Measurements from ENCODE around the gene CAMK1.

CAMK1 gene

DNA sequence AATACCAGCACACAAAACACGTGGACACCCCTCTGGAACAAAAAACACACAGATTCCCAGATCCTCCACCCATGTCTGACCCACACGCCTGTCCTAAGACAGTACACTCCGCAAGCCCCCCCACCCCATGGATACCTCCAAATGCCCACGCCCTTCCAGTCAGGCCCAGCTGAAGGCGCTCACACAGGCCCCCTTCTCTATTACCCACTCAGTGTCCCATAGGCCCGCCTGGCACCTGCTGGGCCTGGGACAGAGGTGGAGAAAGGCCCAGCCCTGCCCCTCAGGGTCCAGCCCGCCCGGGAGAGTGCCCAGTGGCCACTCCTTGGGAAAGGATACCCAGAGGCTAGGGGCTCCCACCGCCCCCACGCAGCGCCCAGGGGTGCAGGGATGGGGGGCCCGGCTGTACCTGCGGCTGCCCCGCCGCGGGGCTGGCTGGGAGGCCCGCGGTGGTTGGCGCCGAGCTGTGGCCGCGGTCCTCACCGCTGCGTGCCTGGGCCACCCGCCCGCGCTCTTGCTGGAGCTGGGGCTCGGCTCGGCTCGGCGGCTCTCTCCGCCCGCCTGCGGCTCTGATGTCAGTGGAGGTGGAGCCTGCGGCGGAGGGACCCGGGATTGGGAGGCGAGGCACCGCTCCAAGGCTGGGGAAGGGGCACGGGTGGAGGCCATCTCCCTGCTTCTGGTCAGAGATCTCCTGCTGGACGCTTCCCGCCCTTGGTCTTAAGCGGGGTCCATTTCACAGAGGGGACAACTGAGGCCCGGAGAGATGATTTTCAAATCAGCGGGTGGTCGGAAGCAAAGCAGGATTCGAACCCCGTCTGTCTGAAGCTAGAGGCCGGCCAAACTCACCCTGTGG lies at the start of gene CAMK1:
TSS of gene CAMK1 (minus strand) at position 522 of the 850 bp plus-strand sequence. CDS start 2,198 bp downstream, outside the sequence.
- DNase-seq: no peak

DNA sequence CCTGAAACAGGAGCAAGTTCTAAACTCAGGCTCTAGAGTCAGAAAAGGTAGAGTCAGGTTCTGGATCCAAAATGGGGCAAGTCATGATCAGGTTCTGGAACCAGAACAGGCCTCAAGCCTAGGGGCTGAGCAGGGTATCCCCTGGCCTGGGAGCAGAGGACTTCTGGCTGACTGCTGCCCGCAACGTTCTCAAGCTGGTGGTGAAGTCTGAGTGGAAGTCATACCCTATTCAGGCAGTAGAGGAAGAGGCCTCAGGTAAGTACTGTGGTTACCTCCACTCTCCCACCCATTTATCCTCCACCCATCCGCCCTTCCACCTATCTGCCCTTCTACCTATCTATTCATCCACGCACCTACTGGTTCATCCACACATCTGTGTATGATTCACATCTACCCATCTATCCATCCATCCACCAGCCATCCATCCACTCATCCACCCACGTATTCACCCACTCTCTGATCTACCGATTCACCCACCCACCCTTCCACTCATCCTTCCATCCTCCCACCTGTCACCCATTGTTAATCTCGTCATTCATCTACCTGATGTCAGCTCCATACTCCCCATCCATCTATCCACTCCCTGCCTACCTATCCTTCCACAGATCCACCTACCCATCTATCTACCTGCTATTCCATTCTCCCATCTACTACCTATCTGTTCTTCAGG lies 49.1 kb upstream of the CAMK1 start:
- no peak for DNase-seq

DNA sequence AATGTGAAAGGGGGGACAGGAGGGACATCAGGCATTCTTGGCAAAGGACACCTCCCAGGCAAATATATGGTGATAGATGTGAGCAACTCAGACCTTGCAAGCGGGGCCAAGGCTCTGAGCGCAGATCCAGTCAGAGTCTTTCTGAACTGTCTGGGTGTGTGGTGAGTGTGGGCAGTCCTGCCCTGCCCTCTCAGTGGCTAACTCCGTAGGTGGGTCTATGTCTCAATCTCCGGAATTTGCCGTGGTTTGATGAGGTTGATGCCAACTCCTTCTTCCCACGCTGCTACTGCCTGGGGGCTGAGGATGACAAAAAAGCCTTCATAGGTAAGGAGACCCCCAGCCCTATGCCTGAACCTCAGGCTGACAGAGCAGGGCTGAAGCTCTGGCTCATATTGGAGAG lies 47.7 kb upstream of the CAMK1 start:
- no peak for DNase-seq

DNA sequence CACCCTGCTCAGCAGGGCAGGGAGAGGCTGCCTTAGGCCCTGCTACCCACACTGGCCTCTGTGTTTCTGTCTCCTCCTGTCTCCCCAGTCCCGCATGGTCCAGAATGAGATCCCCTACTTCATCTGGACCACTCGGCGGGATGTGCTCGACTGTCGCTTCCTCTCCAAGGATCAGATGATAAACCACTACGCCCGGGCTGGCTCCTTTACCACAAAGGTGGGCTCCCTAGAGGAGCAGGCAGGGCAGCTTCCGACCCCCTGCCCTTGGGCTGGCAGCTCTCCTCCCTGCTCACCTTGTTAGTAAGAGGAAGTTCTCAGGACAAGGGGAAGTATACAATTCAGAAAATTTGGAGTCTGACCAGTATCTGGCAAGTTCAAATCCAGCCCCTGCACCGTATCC lies 46.2 kb upstream of the CAMK1 start:
- no peak for DNase-seq

DNA sequence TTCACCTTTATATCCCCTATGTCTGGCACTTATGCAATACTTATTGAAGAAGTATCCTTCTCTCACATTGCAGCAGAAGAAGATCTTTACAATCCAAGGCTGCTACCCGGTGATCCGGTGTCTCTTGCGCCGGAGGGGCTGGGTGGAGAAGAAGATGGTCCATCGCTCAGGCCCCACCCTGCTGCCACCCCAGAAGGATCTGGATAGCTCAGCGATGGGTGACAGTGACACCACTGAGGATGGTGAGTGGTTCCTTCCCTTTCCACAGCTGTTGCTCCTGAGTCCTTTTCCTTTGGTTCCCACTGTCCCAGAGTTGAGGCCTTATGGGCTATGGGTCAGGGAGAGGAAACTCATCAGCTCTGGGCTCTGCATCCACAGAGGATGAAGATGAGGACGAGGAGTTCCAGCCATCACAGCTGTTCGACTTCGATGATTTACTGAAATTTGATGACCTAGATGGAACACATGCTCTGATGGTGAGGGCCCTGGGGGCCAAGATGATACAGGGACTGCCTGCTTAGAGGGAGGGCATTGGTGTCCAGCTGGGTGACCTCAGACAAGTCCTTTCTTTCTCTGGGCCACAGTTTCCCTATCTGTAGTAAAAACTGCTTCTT lies 43.2 kb upstream of the CAMK1 start:
- DNase-seq: no peak

DNA sequence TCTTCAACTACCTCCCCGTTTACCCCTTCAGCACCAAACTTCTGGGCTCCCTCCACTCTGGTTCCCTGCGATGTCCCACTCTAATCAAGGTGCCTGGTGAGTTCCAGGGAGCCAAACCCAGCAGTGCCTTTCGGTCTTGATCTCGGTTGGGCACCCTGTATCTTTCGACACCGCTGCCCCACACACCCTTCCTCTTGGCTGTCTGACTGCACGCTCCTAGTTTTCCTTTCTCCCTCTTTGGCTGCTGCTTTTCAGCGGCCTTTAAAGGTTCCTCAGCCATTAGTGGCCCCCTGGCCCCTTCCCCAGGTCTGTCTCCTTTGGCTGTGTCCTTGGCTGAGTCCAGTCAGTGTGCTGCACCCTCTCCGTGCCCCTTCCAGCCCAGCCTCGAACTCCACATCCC lies 41.1 kb upstream of the CAMK1 start:
- no peak for DNase-seq

DNA sequence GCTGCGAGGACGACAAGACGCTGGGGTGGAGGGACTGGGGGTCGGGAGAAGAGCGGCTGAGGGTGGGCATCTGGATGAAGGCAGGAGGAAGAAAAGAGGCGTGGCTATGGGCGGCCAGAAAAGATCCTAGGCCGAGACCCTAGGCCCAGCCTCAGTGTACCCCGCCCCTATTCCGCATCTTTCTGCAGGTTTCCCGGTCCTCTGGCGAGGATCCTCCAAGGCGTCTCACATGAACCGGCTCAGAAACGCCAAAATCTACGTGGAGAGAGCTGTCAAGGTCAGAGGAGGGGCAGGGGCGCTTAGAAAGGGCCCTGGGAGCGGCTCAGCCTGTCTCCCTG lies 40.7 kb upstream of the CAMK1 start:
- no peak for DNase-seq

DNA sequence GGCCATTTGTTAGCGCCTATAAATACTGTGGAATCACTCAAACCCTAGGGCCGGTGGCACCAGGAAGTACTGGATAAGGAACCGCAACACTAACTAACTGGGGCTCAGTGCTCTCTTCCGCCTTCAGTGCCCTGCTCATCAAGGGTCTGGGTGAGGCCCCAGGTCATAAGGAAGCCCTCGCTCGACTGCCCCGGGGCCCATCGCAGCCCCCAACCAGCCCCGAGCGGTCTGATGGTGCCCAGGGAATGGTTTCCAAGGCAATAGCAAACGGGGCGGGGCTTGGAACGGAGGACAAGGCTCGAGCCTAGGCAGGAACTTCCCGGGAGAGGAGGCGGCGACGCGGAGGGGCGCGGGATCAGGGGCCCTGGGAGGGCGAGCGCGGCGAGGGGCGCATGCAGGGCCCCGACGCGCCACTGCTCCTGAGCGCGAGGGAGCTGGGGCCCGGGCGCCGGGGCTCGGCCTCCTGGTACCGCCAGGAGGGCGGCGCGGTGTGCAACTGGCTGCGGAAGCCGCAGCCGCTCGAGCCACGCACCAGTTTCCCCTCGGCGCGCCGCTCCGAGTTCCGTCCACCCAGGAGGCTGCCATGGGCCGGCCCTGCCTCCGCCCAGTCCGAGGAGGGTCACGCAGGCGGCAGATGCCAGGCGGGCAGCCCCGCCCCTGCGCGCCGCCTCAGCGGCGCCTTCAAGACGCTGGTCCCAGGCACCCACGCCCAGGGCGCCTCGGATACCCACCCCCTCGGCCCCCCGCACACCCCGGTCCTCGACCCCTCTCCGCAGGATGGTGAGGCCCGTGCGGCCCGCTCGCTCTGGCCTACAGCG lies 40.1 kb upstream of the CAMK1 start, which contains the start of gene TTLL3:
TSS of gene TTLL3 (plus strand) at position 648 of the 818 bp plus-strand sequence. CDS start 400 bp downstream, outside the sequence.
- peak; percentile 41 for DNase-seq

DNA sequence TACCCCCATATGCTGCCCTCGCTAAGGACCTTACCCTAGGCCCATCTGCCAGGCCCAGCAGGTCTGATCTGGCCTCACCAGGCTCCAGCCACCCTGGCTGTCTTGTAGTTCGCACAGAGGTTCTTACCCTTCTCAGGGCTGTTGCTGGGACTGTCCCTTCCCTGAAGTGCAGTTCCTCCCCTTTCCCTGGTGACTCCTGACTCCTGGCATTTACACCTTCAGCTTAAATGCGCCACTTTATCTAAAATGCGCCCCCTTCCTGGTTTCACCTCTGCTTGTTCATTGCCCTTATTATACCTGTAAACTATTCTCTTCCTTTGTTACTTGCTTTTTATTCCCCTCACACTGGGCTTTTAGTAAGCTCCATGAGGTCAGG lies 39.5 kb upstream of the CAMK1 start:
- no peak for DNase-seq

DNA sequence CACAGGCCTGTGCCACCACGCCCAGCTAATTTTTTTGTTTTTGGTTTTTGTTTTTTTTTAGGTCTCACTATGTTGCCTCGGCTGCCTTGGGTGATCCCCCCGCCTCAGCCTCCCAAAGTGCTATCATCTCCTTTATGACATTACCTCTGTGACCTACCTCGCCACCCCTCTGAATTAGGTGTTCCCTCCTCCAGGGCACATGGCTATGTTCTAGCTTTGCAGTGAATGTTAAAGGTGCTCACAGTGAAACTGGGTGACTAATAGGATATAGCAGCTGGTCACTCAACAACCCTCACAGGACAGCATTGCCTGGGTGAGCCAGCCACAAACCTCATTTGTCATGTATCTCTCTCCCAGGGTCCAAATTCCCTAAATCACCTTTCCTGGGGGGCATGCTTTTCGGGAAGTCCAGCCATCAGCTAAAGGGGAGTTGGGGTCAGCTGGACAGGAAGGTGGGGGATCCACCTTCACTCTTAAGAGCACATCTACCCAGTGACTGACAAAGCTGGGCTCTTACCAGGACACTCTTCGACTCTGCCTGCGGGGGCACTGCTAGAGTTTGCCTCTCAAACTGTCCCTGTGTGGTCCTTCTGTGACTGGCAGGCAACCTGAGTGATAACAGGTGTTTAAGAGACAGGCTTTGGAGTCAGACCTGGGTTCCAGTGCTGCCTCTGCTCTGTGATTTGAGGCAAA lies 38.7 kb upstream of the CAMK1 start:
- DNase-seq: no peak

DNA sequence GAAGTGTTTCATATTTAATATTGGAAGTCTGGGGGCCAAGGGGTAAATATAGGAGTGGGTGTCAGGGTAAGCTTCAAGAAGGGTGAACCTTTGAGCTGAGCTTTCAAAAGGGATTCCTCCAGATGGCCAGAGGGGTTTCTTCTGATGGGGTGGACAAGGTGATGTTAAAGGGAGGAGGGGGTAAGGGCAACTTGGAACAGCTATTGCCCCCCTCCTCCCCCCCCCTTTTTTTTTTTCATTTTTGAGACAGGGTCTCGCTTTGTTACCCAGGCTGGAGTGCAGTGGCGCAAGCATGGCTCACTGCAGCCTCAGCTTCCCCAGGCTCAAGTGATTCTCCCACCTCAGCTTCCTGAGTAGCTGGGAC lies 38.2 kb upstream of the CAMK1 start:
- DNase-seq: no peak

DNA sequence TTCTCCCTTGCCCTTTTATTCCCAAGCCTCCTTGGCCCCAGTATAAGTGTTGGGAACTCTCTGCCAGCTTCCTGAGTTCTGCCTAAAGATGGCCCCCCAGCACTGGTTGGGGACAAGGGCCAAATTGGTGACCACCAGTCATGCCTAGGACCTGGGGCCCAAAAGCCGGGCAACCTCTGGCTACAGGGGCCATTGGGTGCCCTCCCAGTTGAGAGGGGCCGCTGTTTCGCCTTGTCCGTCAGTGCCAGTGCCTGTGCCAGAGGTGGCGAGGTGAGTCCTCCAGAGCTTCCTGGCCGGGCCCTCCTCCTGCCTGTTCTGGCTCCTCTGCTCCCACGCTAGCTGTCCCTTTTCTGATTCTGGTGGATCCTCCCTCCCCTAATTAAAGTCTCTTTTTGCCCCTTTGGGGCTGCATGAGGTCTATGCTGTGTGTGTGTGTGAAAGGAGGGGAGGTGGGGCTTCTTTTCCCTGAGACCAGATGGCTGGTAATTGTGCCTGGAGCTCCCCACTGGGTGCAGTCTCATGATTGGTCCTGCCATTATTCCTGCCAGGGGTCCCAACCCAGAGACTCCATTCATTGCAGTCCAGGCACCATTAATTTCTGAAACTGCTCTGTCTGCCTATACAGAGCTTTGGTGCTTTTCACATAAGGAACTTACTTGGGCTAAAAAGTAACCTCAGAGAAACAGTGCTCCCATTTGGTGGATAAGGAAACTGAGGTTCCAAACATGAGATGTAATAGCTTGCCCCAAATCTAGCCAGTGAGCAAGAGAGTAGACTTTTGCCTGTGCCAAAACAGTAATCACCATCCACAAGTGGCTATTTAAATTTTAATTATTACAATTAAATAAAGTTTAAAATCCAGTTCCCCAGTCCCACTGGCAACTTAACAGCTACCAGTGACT lies 37.2 kb upstream of the CAMK1 start:
- no peak for DNase-seq

DNA sequence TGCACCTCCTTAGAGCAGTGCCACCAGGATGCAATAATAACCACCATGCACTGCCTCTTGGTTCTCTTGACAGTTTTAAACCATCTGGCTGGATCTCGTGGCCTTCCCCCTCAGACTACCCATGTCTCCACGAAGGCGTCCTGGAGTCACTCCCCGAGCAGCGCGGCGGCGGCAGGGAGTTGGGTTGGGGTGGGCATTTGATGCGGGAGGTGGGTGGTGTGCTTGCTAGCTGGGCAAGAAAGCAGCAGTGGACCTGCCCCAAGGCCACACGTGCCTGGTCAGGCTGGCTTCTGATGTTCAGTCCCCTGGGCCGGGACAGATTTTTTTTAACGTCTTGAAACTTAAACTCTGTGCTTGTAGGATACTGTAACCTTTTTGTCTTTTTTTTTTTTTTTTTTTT lies 36.4 kb upstream of the CAMK1 start:
- DNase-seq: no peak

DNA sequence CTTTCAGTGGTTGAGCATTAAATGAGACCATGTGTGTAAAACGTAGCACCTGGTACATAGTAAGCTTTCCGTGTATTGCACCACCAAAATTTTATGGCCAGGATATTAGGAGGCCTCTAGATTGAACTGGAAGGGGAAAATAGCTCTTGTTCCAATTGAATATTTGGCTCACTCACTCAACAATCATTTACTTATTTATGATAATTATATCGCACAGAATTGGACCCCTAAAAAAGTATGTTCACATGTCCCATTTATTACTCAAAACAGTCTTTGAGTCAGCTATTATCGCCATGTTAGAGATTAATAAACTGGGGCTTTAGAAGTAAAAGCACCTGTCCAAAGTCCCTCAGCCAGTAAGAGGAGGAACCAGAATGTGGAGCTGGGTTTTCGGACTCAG lies 35.2 kb upstream of the CAMK1 start:
- DNase-seq: no peak

DNA sequence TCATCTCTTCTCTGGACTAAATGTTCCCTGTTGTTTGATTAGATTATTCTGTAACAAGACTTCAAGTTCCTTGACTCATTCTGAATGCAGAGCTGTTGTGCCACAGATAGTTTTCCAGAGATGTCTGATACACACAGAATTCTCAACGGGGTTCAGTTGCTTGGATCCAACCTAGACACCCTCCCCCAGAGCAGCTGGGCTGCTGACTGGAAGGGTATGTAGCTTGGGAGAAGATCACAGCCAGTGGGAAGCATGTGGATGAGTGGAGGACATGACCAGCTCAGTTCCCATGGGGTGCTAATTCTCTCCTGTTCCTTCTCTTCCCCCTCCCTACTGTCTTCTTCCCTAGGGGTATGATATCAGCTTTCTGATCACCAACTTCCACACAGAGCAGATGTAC lies 33.7 kb upstream of the CAMK1 start:
- no peak for DNase-seq

DNA sequence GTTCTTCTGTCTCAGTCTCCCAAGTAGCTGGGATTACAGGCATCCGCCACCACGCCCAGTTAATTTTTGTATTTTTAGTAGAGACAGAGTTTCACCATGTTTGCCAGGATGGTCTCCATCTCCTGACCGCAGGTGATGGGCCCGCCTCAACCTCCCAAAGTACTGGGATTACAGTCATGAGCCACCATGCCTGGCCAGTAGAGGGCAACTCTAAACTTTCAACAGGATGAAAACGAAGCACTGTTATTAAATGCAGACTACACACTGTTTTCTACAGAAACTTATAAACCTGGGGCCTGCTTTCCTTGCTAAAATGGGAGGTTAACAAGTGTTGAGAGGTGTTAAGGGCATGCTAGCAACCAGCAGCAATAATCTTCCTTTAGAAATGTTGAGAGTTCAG lies 30.8 kb upstream of the CAMK1 start:
- DNase-seq: no peak

DNA sequence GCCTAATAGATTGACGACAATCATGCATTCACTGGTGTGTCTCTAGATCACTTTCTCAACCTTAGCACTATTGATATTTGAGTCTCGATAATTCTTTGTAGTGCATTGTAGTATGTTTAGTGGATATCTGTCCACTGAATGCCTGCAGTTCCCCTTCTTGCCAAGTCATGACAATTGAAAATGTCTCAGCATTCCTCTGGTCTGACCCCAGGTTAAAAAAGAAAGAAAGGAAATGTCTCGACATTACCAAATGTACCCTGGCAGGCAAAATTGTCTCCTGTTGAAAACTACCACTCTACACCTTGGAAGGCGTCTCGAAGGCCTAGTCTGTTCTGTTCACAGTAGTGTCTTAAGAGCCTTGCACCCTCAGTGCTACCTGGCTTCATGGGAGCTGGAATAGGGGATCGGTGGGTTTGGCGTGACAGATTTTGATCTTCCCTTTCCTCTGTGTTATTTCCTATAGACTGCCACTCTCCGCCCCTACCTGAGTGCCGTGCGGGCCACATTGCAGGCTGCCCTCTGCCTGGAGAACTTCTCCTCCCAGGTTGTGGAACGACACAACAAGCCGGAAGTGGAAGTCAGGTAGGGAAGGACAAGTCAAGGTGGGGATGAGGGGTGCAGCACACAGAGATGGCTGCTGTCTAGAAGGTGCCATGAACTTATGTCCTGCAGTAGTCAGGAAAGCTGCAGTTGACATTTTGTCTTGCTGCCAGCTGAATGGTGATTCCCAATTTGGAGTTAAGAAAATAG lies 27.6 kb upstream of the CAMK1 start:
- DNase-seq: no peak

DNA sequence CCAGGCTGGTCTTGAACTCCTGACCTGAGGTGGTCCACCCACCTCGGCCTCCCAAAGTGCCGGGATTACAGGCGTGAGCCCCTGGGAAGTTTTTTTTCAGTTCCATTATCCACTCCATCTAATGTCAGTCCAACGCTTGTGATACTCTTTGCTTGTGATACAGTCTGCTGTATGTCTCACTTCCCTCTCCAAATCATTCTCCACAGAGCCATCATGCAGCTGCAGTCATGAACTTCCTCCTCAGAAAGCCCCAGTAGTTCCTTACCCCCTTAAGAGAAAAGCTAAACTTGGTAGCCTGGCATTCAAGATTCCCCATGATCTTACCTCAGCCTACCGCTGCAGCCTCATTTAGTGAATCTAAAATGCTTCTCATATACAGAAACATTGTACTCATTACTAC lies 25.5 kb upstream of the CAMK1 start:
- no peak for DNase-seq

DNA sequence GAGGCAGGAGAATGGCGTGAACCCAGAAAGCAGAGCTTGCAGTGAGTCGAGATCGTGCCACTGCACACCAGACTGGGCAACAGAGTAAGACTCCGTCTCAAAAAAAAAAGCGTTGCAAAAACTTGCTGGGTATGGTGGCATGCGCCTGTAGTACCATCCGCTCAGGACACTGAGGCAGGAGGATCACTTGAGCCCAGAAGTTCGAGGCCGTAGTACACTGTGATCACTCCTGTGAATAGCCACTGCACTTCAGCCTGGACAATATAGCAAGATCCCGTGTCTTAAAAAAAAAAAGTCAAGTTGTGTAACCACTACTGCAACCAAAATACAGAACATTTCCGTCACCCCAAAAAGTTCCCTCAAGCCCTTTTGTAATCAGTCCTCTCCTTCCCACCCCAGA lies 24.7 kb upstream of the CAMK1 start:
- no peak for DNase-seq

DNA sequence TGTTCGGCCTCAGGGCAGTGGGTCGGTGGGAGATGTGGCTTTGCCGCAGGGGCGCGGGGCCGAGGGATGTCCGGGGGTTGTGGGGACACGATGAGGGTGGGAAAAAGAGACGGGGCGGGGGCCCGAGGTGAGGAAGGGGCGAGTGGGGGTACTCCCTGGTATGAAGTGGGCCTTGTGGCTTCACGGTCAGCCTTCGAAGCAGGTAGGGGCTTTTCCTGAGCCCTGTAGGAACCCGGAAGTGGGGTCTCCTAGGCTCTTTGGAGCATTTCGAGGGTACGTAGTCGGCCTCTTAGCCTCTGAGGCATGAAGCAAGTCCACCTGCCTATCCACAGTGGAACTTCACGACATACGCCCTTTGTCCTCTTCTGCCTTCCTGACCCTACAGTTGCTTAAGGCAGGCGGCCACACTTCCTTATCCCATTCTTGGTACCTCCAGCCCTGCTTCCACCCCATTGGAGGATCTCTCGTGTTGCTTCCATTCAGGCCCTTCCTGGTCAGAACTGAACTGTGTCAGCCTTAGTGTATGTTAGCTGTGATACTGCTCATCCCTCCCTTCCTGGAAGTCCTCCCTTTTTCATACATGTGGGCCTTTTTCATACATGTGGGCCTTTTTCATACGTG lies 23.5 kb upstream of the CAMK1 start:
- DNase-seq: no peak
